ENCODE measurements around the gene TRIO.

- no peak for TF ChIP-seq EZH2 (IDR thresholded peaks at IDR 0.05; ENCODE audit: borderline replicate concordance, low read depth, low read length, poor library complexity, severe bottlenecking)
- TF ChIP-seq, protein P1, sequence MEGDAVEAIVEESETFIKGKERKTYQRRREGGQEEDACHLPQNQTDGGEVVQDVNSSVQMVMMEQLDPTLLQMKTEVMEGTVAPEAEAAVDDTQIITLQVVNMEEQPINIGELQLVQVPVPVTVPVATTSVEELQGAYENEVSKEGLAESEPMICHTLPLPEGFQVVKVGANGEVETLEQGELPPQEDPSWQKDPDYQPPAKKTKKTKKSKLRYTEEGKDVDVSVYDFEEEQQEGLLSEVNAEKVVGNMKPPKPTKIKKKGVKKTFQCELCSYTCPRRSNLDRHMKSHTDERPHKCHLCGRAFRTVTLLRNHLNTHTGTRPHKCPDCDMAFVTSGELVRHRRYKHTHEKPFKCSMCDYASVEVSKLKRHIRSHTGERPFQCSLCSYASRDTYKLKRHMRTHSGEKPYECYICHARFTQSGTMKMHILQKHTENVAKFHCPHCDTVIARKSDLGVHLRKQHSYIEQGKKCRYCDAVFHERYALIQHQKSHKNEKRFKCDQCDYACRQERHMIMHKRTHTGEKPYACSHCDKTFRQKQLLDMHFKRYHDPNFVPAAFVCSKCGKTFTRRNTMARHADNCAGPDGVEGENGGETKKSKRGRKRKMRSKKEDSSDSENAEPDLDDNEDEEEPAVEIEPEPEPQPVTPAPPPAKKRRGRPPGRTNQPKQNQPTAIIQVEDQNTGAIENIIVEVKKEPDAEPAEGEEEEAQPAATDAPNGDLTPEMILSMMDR (conservative IDR thresholded peaks at IDR 0.05; ENCODE audit: low read depth, low read length): no peak
Measured at GRCh38 chr5:14219800-14220512, 76.8 kb downstream of the TRIO start.

All from A673 (cell line).